ENCODE data around the gene AFF3. TPM values are rescaled to one million over a fixed set of nuclear protein-coding genes. Genes with fewer than 3 reads are reported as not detected.

Gene AFF3
- total and polyA plus RNA-seq, 2 of the 4 experiments (the other 2 are of a cell fraction), result 12.9 to 14.3 TPM

- H2AK9ac ChIP-seq (replicated peaks; ENCODE audit: low read depth, low read length, poor library complexity), result no peak overlapping the region
- H2AFZ ChIP-seq (replicated peaks; ENCODE audit: low read length, poor library complexity), result no peak overlapping the region
- H3K23ac ChIP-seq (ENCODE audit: low read depth, low read length), result no peak overlapping the region
- no peak overlapping the region for H4K8ac ChIP-seq (ENCODE audit: low read depth in 2 of 2, low read length in 2 of 2)
- BruUV-seq (replicated peaks), result no TSS peak
- no peak overlapping the region for H2BK20ac ChIP-seq (ENCODE audit: low read depth, low read length)
- no peak overlapping the region for H2BK15ac ChIP-seq (ENCODE audit: low read depth, low read length)
- no peak overlapping the region for H2BK5ac ChIP-seq (ENCODE audit: low read depth, low read length, poor library complexity, severe bottlenecking)
- H4K91ac ChIP-seq (ENCODE audit: insufficient read depth, low read depth, low read length), result no peak overlapping the region
- peaks cover 5% of the 10 kb centered on the region for H3K9me3 ChIP-seq (ENCODE audit: control insufficient read depth, insufficient read depth, low read length)
- dilution Hi-C loops (cut with HindIII; ENCODE audit: low sequenced_read_pairs, unreplicated experiment), result no loop called here
- no peak overlapping the region for H3K4me2 ChIP-seq (ENCODE audit: low read depth, low read length)
- H3K4ac ChIP-seq (ENCODE audit: low read depth, low read length), result no peak overlapping the region
- peaks cover 0 to 6% of the 10 kb centered on the region in 2 experiments; a peak in 1 of 4 replicates for H3K79me1 ChIP-seq (ENCODE audit: low read depth in 1 of 2, low read length in 2 of 2)
- intact Hi-C loops (cut with micrococcal nuclease), result loop anchor here (1.0 to 5.0 kb wide), 4 partner anchors 156 to 534 kb away; no protein-coding TSS in a partner anchor
- ChIA-PET CTCF (interaction anchor here (0.5 kb wide), 1 partner anchor 526 kb away, joined by 3 read pairs; no protein-coding TSS in a partner anchor), POLR2A (ENCODE audit: unreplicated experiment) (no interaction called here)
- DNase-seq (peak; percentile 28), ATAC-seq (ENCODE audit: low read depth) (no peak)
- H3K56ac ChIP-seq (ENCODE audit: extremely low read depth, insufficient read depth, low read length), result no peak overlapping the region
- H2BK120ac ChIP-seq (ENCODE audit: low read depth, low read length), result no peak overlapping the region
- no peak for TF ChIP-seq BHLHE40 (IDR thresholded peaks at IDR 0.05; ENCODE audit: low read depth, low read length)
- peak; percentile 76 for TF ChIP-seq SMC3 (IDR thresholded peaks at IDR 0.05; ENCODE audit: low read depth, low read length)
- TF ChIP-seq RAD21 (IDR thresholded peaks at IDR 0.05; ENCODE audit: low read length), result peak; percentile 69
- no peak for TF ChIP-seq RFX5 (IDR thresholded peaks at IDR 0.05; ENCODE audit: low read depth, low read length)
- TF ChIP-seq CTCF (conservative IDR thresholded peaks at IDR 0.05; ENCODE audit: low read depth, low read length), result peak; percentile 59
- H3K18ac ChIP-seq (ENCODE audit: low read depth, low read length), result no peak overlapping the region
- no peak overlapping the region for H2AK5ac ChIP-seq (ENCODE audit: low read depth, low read length)
- H3K27ac ChIP-seq (ENCODE audit: insufficient read depth, low read length), result no peak overlapping the region; the same call in 1 of the 2 replicates
- no peak overlapping the region for H3K4me3 ChIP-seq (ENCODE audit: insufficient read depth, low read depth, low read length)
- no peaks in the 10 kb centered on the region for H3K27me3 ChIP-seq (ENCODE audit: control insufficient read depth, insufficient read depth, low read length)
- H3K4me1 ChIP-seq (ENCODE audit: control insufficient read depth, insufficient read depth, low read length), result peaks cover 16% of the 10 kb centered on the region
- H3K9ac ChIP-seq (ENCODE audit: low read depth, low read length), result no peak overlapping the region
- in situ Hi-C loops (cut with MboI; ENCODE audit: low sequenced_read_pairs), result loop anchor here (10.0 kb wide), 1 partner anchor 519 kb away; no protein-coding TSS in a partner anchor
- no peaks in the 10 kb centered on the region for H4K20me1 ChIP-seq (ENCODE audit: insufficient read depth, low read length)
- H4K5ac ChIP-seq (ENCODE audit: low read depth, low read length), result no peak overlapping the region
- H3K36me3 ChIP-seq (ENCODE audit: control insufficient read depth, insufficient read depth, low read length), result no peaks in the 10 kb centered on the region; the same call in 1 of the 2 replicates
- H3K9me1 ChIP-seq (ENCODE audit: insufficient read depth, low read length), result peaks cover 9% of the 10 kb centered on the region; the same call in 1 of the 2 replicates
- no peak overlapping the region for H3K14ac ChIP-seq (replicated peaks; ENCODE audit: low read depth, low read length)
Measured at GRCh38 chr2:99725820-99726219, 416.6 kb downstream of the AFF3 start.

Measured in IMR-90 (cell line).